HG02938 (cell line): ENCODE data around the gene ITM2B.
A peak's percentile ranks its signal among the peaks of the same experiment; 100 is the strongest.

Experiments used
- ATAC-seq: cut with Tn5 transposase; IDR thresholded peaks from one replicate; pipeline ENCODE4 v1.9.1; 2021; ENCODE audit warnings: mild to moderate bottlenecking, moderate library complexity; ENCODE audit not compliant: unreplicated experiment

The ITM2B gene

GRCh38 chr13:48302871-48303358 is 69.9 kb downstream of the ITM2B start:
- peak; percentile 1 for ATAC-seq

GRCh38 chr13:48303359-48304142 is 70.5 kb downstream of the ITM2B start, which contains the start of gene RB1:
RB1 (plus strand) TSS chr13:48303751; CDS start chr13:48303913, 162 bp downstream.
- peak; percentile 67 for ATAC-seq

GRCh38 chr13:48304143-48304876 is 71.3 kb downstream of the ITM2B start:
- ATAC-seq: peak; percentile 72

- ATAC-seq: no peak
Observed at GRCh38 chr13:48311223-48311622, 78.2 kb downstream of the ITM2B start.

GRCh38 chr13:48315969-48316650 is 83.1 kb downstream of the ITM2B start:
- no peak for ATAC-seq

GRCh38 chr13:48316826-48317510 is 84.0 kb downstream of the ITM2B start:
- ATAC-seq: no peak

GRCh38 chr13:48317511-48318376 is 84.7 kb downstream of the ITM2B start:
- no peak for ATAC-seq

- no peak for ATAC-seq
Observed at GRCh38 chr13:48318377-48318811, 85.4 kb downstream of the ITM2B start.

GRCh38 chr13:48318821-48319511 is 86.0 kb downstream of the ITM2B start:
- no peak for ATAC-seq
